Measurements from ENCODE around the gene SNAPIN. TPM values are rescaled to one million over a fixed set of nuclear protein-coding genes. Genes with fewer than 3 reads are reported as not detected.

The SNAPIN gene
- total RNA-seq, 4 donors from 2014 or later: 58.9 to 77.4 (median 69.4) TPM

DNA sequence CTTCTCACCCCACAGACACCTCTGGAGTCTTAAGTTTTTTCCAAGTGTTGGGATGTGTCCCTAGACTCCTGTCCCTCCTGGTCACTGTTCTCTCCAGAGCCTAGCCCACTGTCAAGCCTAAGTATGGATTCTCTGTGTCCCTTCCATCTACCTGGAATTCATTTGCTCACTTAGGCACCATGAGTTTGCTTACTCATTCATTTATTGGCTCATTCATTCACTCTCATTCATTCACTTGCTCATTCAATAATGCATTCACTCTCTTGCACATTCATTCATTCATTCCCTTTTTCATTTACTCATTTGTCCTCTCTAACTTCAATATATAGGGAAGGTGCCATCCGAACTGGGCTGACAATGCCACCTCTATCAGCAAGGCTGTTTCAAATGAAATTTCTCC is 47.1 kb upstream of the SNAPIN start:
- H3K36me3 ChIP-seq: peaks cover 0 to 18% of the 10 kb centered on the region in 2 donors
- WGBS, 2 donors (ENCODE audit: low coverage in 1 of 2): 56% methylated on average over 1 of the region's 1 CpG; no CpG with 5 or more reads in 1 of the 2 donors
- H3K9me3 ChIP-seq: no peaks in the 10 kb centered on the region
- no peak for ATAC-seq
- H3K4me1 ChIP-seq: peaks cover 0 to 64% (median 28%) of the 10 kb centered on the region in 3 donors
- TF ChIP-seq, protein P1, sequence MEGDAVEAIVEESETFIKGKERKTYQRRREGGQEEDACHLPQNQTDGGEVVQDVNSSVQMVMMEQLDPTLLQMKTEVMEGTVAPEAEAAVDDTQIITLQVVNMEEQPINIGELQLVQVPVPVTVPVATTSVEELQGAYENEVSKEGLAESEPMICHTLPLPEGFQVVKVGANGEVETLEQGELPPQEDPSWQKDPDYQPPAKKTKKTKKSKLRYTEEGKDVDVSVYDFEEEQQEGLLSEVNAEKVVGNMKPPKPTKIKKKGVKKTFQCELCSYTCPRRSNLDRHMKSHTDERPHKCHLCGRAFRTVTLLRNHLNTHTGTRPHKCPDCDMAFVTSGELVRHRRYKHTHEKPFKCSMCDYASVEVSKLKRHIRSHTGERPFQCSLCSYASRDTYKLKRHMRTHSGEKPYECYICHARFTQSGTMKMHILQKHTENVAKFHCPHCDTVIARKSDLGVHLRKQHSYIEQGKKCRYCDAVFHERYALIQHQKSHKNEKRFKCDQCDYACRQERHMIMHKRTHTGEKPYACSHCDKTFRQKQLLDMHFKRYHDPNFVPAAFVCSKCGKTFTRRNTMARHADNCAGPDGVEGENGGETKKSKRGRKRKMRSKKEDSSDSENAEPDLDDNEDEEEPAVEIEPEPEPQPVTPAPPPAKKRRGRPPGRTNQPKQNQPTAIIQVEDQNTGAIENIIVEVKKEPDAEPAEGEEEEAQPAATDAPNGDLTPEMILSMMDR (IDR thresholded peaks at IDR 0.05): no peak
- TF ChIP-seq POLR2A (IDR thresholded peaks at IDR 0.05) (no peak), EP300 (IDR thresholded peaks at IDR 0.05) (no peak), POLR2AphosphoS5 (IDR thresholded peaks at IDR 0.05) (no peak)
- peak overlapping the region in 1 of 2 donors; percentile 70 for H3K4me3 ChIP-seq
- H3K27ac ChIP-seq: peak overlapping the region in 3 of 4 donors; percentile 86 to 90 (median 86)
- H3K27me3 ChIP-seq: no peaks in the 10 kb centered on the region

DNA sequence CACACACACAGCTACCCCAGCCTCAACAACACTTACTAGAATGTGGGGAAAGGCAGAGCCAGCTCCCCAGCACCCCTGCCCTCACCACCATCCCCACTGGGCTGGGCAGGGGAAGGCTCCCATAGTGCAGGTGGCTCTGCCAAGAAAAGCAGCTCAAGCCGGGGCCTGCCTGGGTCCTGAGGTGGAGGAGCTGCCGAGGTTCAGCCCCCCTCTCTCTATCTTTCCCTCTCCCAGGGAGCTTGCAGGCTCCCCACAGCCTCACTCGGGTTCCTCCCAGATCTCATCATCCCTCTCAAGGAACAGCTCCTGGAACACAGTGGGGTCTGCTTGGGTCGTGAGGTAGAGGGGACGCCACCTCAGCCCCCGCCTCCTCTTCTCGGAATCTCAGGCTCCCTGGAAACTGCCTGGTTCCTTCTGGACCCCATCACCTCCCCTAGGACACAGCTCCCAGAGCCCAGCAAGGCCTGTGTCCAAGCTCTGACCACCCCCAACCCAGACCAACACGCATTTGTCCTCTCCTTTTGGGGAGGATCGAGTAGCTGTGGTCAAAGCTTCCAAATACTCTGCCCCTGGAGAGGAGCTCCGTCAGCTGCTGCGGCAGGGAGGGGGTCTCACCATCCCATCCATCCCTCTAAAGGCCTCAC is 46.3 kb upstream of the SNAPIN start:
- peaks cover 0 to 69% (median 35%) of the 10 kb centered on the region in 3 donors for H3K4me1 ChIP-seq
- no peaks in the 10 kb centered on the region for H3K27me3 ChIP-seq
- ATAC-seq: no peak
- WGBS, 2 donors (ENCODE audit: low coverage in 1 of 2): 13 to 14% methylated on average over 3 to 7 of the region's 11 CpGs
- TF ChIP-seq, protein P1 (IDR thresholded peaks at IDR 0.05): no peak
- no peak for TF ChIP-seq EP300 (IDR thresholded peaks at IDR 0.05)
- no peak for TF ChIP-seq POLR2A (IDR thresholded peaks at IDR 0.05)
- no peak for TF ChIP-seq POLR2AphosphoS5 (IDR thresholded peaks at IDR 0.05)
- no peaks in the 10 kb centered on the region for H3K9me3 ChIP-seq
- peaks cover 0 to 10% of the 10 kb centered on the region in 2 donors for H3K36me3 ChIP-seq
- peak overlapping the region; percentile 56 to 70 for H3K4me3 ChIP-seq
- peak overlapping the region; percentile 59 to 90 (median 86) for H3K27ac ChIP-seq

DNA sequence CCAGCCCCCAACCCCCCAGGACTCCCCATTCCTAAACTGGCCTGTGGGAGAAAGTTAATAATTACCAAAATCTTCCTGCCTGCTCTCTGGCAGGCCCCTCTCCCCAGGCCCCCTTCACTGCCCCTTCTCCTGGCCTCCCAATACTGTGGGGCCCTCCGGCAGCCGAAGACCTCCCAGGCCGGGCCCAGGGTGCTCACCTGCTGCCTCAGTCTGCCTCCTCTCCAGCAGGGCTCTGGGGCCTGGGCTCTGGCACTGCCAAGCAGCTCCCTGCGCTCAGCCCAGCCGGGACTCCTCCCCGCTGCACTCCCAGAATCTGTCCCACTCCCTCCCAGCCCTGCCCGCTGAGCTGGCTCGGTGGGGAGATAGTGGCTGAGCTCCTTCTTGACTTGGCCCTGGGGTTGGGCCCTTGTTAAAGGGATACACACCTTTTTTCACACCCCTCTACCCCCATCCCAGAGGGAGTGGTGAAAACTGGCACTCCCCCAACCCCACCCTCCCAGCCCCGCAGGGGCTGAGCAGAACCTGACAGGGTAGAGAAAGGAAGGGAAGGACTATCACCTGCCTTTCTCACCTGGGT is 45.7 kb upstream of the SNAPIN start, which contains the start of gene S100A16:
S100A16 (minus strand) TSS at position 383 of the 577 bp plus-strand sequence. CDS start 4,986 bp downstream, outside the sequence.
- H3K27me3 ChIP-seq: no peaks in the 10 kb centered on the region
- peaks cover 0 to 63% (median 41%) of the 10 kb centered on the region in 3 donors for H3K4me1 ChIP-seq
- H3K27ac ChIP-seq: peak within 1 kb of the TSS; percentile 59 to 90 (median 86)
- WGBS, 2 donors (ENCODE audit: low coverage in 1 of 2): 26% methylated on average over 5 of the region's 9 CpGs; no CpG with 5 or more reads in 1 of the 2 donors
- TF ChIP-seq EP300 (IDR thresholded peaks at IDR 0.05): no peak
- peak; percentile 59 to 72 for TF ChIP-seq POLR2A (IDR thresholded peaks at IDR 0.05)
- TF ChIP-seq, protein P1 (IDR thresholded peaks at IDR 0.05): no peak
- TF ChIP-seq POLR2AphosphoS5 (IDR thresholded peaks at IDR 0.05): peak; percentile 86
- H3K9me3 ChIP-seq: no peaks in the 10 kb centered on the region
- peak; percentile 75 for ATAC-seq
- peak within 1 kb of the TSS; percentile 56 to 70 for H3K4me3 ChIP-seq
- H3K36me3 ChIP-seq: peaks cover 0 to 4% of the 10 kb centered on the region in 2 donors

DNA sequence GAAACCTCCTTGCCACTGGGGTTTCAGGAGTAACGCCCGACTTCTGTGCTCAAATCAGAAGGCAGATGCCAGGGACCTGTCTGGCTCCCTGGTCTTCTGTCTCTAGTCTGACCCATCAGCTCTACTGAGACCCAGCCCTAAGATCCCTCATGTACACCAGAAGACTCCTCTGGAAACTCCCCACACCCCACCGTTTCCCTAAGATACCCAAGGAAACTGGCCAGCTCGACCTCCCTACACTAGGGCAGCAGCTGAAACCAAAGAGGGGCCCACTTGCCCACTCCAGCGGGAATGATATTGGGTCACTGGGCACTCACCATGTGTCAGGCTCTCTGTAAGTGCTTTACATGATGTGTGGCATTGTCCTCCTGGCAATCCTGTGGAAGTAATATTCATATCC is 45.1 kb upstream of the SNAPIN start:
- WGBS, 2 donors (ENCODE audit: low coverage in 1 of 2): 50 to 89% methylated on average over 2 to 3 of the region's 5 CpGs
- no peaks in the 10 kb centered on the region for H3K9me3 ChIP-seq
- peaks cover 0 to 57% (median 43%) of the 10 kb centered on the region in 3 donors for H3K4me1 ChIP-seq
- no peaks in the 10 kb centered on the region for H3K27me3 ChIP-seq
- H3K36me3 ChIP-seq: peaks cover 0 to 5% of the 10 kb centered on the region in 2 donors
- H3K4me3 ChIP-seq: peak overlapping the region in 1 of 2 donors; percentile 70
- TF ChIP-seq, protein P1 (IDR thresholded peaks at IDR 0.05): no peak
- TF ChIP-seq EP300 (IDR thresholded peaks at IDR 0.05) (no peak), POLR2A (IDR thresholded peaks at IDR 0.05) (no peak)
- peak overlapping the region; percentile 59 to 90 (median 86) for H3K27ac ChIP-seq
- no peak for ATAC-seq

All from gastroesophageal sphincter (tissue), 4 donors.